NCI-H345 (cell line): ENCODE data around the gene VPS4A.

Experiments
- DNase-seq: peaks from one replicate; lab custom pipeline; 2025; lab: John Stamatoyannopoulos, UW

Gene VPS4A

GRCh38 chr16:69366431-69366830 is 55.3 kb downstream of the VPS4A start:
- DNase-seq: no peak

DNA sequence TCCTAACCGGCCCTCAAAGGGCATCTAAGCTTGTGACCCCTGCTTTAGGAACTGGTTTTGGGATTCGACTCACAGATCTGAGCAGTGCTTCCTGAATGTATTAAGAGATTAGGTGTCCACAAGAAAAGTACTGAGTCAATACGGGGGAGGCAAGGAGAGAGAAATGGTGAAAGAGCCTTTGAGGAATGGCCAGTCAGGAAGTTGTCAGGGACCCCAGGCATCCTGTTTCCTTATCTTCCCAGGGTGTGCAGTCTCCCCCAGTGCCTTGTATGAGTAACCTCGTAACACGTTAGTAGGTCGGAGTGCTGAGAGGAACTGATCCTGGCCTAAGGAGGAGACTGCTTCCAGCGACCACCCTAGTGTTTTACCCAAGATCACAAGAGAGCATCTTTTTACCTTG is 56.8 kb downstream of the VPS4A start:
- no peak for DNase-seq

- no peak for DNase-seq
Measured at GRCh38 chr16:69368866-69369265, 57.7 kb downstream of the VPS4A start.

GRCh38 chr16:69371564-69371963 is 60.4 kb downstream of the VPS4A start:
- DNase-seq: no peak

DNA sequence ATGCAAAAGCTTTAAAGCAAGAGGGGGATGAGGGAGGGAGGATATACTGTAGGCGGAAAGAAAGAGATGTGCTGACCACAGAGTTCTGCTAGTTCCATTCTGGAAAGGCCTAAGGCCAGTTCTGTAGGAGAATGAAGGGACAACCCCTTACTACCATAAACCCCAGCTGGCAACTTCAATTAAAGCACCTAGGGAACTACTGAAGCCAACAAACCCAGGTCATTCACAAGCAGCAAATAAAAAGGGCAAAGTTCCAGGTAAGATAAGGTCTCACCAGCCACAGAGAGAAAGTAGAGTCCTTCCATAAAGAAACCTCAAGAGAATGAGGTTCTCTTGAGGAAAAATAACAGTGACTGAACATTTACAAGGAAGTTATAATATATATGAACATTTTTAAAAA is 61.9 kb downstream of the VPS4A start:
- no peak for DNase-seq
